ENCODE results near the gene NOXO1. TPM values are rescaled to one million over a fixed set of nuclear protein-coding genes. Genes with fewer than 3 reads are reported as not detected.

Gene NOXO1
- total RNA-seq, 4 donors from 2014 or later: 0.52 TPM; not detected in 3

DNA sequence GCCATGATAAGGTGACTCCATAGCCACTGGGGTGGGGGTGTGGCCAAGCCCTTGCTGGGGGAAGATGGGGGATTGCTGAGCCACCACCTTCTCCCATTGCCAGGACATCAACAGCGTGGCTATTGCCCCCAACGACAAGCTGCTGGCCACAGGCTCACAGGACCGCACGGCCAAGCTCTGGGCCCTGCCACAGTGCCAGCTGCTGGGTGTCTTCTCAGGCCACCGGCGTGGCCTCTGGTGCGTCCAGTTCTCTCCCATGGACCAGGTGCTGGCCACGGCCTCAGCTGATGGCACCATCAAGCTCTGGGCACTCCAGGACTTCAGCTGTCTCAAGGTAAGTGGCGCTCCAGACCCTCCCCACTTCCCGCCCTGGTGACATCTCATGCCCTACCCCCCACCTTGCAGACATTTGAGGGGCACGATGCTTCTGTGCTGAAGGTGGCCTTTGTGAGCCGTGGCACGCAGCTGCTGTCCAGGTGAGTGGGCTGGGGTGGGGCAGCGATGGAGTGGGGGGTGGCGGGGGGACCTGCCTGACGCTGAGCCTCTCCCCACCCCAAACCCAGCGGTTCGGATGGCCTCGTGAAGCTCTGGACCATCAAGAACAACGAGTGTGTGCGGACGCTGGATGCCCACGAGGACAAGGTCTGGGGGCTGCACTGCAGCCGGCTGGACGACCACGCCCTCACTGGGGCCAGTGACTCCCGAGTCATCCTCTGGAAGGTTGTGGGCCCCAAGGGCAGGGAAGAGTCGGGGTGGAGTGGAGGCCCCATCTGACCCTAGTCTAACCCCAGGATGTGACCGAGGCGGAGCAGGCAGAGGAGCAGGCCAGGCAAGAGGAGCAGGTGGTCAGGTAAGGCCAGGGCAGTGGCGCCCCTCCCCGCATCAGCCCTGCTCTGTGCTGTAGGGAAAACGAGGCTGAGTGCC is 4.1 kb downstream of the NOXO1 start:
- H3K4me3 ChIP-seq: no peak overlapping the region
- H3K36me3 ChIP-seq: peaks cover 51 to 56% (median 53%) of the 10 kb centered on the region in 4 donors
- peaks cover 28 to 48% (median 37%) of the 10 kb centered on the region in 4 donors for H3K4me1 ChIP-seq
- H3K9me3 ChIP-seq: no peaks in the 10 kb centered on the region
- no peak for DNase-seq (ENCODE audit: extremely low spot score)
- H3K27me3 ChIP-seq: peaks cover under 1 to 88% (median 47%) of the 10 kb centered on the region in 4 donors
- 89% methylated on average over 14 of the region's 33 CpGs for WGBS
- no peak overlapping the region for H3K27ac ChIP-seq (replicated peaks in 1 of 4)
- TF ChIP-seq EP300 (IDR thresholded peaks at IDR 0.05): no peak
- TF ChIP-seq, protein P1, sequence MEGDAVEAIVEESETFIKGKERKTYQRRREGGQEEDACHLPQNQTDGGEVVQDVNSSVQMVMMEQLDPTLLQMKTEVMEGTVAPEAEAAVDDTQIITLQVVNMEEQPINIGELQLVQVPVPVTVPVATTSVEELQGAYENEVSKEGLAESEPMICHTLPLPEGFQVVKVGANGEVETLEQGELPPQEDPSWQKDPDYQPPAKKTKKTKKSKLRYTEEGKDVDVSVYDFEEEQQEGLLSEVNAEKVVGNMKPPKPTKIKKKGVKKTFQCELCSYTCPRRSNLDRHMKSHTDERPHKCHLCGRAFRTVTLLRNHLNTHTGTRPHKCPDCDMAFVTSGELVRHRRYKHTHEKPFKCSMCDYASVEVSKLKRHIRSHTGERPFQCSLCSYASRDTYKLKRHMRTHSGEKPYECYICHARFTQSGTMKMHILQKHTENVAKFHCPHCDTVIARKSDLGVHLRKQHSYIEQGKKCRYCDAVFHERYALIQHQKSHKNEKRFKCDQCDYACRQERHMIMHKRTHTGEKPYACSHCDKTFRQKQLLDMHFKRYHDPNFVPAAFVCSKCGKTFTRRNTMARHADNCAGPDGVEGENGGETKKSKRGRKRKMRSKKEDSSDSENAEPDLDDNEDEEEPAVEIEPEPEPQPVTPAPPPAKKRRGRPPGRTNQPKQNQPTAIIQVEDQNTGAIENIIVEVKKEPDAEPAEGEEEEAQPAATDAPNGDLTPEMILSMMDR (IDR thresholded peaks at IDR 0.05): no peak
- no peak for TF ChIP-seq POLR2AphosphoS5 (IDR thresholded peaks at IDR 0.05)
- TF ChIP-seq POLR2A (IDR thresholded peaks at IDR 0.05; ENCODE audit: low read depth): no peak
- intact Hi-C loops (cut with DNase I): no loop called here

DNA sequence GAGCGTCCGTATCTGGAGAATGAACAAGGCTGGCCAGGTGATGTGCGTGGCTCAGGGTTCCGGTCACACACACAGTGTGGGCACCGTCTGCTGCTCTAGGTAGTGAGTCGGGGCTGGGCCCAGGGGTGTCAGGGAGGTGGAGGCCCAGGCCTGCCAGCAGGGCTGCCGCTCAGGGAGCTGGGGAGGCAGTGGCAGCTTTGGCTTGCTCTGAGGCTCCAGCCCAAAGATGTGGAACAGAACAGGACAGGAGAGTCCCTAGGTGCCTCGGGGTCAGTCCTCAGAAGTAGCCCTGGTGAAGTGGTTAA is 5.1 kb downstream of the NOXO1 start:
- TF ChIP-seq POLR2A (IDR thresholded peaks at IDR 0.05; ENCODE audit: low read depth) (no peak), EP300 (IDR thresholded peaks at IDR 0.05) (no peak), POLR2AphosphoS5 (IDR thresholded peaks at IDR 0.05) (no peak)
- TF ChIP-seq, protein P1 (IDR thresholded peaks at IDR 0.05): no peak
- Histone ChIP-seq H3K36me3 (peaks cover 51 to 56% (median 53%) of the 10 kb centered on the region in 4 donors), H3K27me3 (peaks cover 8 to 77% (median 40%) of the 10 kb centered on the region in 4 donors), H3K4me1 (peaks cover 33 to 52% (median 41%) of the 10 kb centered on the region in 4 donors), H3K9me3 (no peaks in the 10 kb centered on the region), H3K27ac (replicated peaks in 1 of 4) (no peak overlapping the region), H3K4me3 (no peak overlapping the region)
- intact Hi-C loops (cut with DNase I): no loop called here
- DNase-seq (ENCODE audit: extremely low spot score): no peak
- 93% methylated on average over 5 of the region's 8 CpGs for WGBS

DNA sequence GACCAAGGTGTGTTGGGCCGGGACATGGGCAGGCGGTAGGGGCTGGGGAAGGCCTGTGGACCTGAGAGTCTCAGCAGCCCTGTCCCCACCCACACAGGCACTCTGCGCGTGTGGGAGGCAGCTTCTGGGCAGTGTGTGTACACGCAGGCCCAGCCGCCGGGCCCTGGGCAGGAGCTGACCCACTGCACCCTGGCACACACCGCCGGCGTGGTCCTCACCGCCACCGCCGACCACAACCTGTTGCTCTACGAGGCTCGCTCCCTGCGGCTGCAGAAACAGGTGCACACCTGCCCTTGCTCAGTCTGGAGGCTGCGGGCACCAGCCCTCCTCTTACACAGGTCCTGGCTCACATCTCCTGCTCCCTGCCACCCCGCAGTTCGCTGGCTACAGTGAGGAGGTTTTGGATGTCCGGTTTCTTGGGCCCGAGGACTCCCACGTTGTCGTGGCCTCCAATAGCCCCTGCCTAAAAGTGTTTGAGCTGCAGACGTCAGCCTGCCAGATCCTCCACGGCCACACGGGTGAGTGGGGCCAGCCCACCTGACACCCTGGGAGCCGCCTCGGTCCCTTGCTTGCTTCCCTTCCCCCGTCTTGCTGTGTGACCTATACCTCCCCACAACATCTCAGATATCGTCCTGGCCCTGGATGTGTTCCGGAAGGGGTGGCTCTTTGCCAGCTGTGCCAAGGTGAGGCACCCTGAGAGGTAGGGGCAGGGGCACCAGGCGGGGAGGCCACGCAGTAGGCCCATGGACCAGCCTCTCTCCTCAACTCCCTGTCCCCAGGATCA is 5.6 kb downstream of the NOXO1 start:
- H3K9me3 ChIP-seq: no peaks in the 10 kb centered on the region
- no peak for TF ChIP-seq POLR2A (IDR thresholded peaks at IDR 0.05; ENCODE audit: low read depth)
- no peak for TF ChIP-seq POLR2AphosphoS5 (IDR thresholded peaks at IDR 0.05)
- TF ChIP-seq, protein P1 (IDR thresholded peaks at IDR 0.05): no peak
- TF ChIP-seq EP300 (IDR thresholded peaks at IDR 0.05): no peak
- H3K4me3 ChIP-seq: no peak overlapping the region
- H3K4me1 ChIP-seq: peaks cover 39 to 54% (median 45%) of the 10 kb centered on the region in 4 donors
- H3K27ac ChIP-seq (replicated peaks in 1 of 4): no peak overlapping the region
- peaks cover 51 to 56% (median 53%) of the 10 kb centered on the region in 4 donors for H3K36me3 ChIP-seq
- intact Hi-C loops (cut with DNase I): no loop called here
- DNase-seq (ENCODE audit: extremely low spot score): no peak
- H3K27me3 ChIP-seq: peaks cover 8 to 72% (median 34%) of the 10 kb centered on the region in 4 donors
- WGBS: 92% methylated on average over 30 of the region's 33 CpGs

DNA sequence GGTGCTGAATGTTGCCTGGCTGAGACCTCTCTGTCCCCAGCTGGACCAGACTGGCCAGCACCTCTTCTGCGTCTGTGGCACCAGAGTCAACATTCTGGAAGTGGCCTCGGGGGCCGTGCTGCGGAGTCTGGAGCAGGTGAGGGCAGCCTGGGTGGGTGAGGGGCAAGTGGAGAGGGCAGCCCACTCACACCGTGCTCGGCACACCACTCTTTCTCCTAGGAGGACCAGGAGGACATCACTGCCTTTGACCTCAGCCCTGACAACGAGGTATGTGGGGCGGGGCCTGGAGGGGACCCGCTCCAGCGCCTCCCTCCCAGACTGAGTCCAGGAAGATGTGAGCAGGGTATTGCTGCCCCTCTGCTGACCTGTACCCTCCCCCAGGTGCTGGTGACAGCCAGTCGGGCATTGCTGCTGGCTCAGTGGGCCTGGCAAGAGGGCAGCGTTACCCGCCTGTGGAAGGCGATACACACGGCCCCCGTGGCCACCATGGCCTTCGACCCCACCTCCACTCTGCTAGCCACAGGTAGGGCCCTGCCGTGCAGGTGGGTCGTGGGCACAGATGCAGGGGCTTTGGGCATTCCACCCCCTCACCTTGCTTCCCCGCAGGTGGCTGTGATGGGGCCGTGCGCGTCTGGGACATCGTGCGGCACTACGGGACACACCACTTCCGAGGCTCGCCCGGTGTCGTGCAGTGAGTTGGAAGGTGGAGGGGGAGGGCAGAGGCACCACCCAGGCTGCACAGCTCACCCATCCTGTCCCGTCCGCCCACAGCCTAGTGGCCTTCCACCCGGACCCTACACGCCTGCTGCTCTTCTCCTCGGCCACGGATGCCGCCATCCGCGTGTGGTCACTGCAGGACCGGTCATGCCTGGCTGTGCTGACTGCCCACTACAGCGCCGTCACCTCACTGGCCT is 6.9 kb downstream of the NOXO1 start:
- intact Hi-C loops (cut with DNase I): no loop called here
- peaks cover 8 to 60% (median 23%) of the 10 kb centered on the region in 4 donors for H3K27me3 ChIP-seq
- H3K4me1 ChIP-seq: peaks cover 29 to 44% (median 35%) of the 10 kb centered on the region in 4 donors
- no peak overlapping the region for H3K4me3 ChIP-seq
- no peak for DNase-seq (ENCODE audit: extremely low spot score)
- peaks cover 51 to 56% (median 53%) of the 10 kb centered on the region in 4 donors for H3K36me3 ChIP-seq
- no peak overlapping the region for H3K27ac ChIP-seq (replicated peaks in 1 of 4)
- no peak for TF ChIP-seq POLR2AphosphoS5 (IDR thresholded peaks at IDR 0.05)
- TF ChIP-seq, protein P1 (IDR thresholded peaks at IDR 0.05): no peak
- 93% methylated on average over 24 of the region's 42 CpGs for WGBS
- H3K9me3 ChIP-seq: no peaks in the 10 kb centered on the region

All from esophagus muscularis mucosa (tissue), 4 donors.